Fibroblast of pulmonary artery (primary cell): ENCODE results near the gene CBFA2T3.

Source experiments
- DNase-seq: peaks from one replicate; pipeline ENCODE4 v3.0.0-alpha.2; 2010; ENCODE audit warnings: low read depth
- H3K4me3 ChIP-seq: replicated peaks from 2 replicates; pipeline ENCODE4 v1.5.1; 2011; ENCODE audit warnings: low read depth, mild to moderate bottlenecking, control low read depth, low read length, moderate library complexity
- CTCF ChIP-seq: IDR thresholded peaks from 2 replicates; pipeline ENCODE4 v1.5.1; 2011; ENCODE audit warnings: mild to moderate bottlenecking, control low read depth, low read length, inconsistent platforms; ENCODE audit errors: missing control alignments

CBFA2T3 gene

DNA sequence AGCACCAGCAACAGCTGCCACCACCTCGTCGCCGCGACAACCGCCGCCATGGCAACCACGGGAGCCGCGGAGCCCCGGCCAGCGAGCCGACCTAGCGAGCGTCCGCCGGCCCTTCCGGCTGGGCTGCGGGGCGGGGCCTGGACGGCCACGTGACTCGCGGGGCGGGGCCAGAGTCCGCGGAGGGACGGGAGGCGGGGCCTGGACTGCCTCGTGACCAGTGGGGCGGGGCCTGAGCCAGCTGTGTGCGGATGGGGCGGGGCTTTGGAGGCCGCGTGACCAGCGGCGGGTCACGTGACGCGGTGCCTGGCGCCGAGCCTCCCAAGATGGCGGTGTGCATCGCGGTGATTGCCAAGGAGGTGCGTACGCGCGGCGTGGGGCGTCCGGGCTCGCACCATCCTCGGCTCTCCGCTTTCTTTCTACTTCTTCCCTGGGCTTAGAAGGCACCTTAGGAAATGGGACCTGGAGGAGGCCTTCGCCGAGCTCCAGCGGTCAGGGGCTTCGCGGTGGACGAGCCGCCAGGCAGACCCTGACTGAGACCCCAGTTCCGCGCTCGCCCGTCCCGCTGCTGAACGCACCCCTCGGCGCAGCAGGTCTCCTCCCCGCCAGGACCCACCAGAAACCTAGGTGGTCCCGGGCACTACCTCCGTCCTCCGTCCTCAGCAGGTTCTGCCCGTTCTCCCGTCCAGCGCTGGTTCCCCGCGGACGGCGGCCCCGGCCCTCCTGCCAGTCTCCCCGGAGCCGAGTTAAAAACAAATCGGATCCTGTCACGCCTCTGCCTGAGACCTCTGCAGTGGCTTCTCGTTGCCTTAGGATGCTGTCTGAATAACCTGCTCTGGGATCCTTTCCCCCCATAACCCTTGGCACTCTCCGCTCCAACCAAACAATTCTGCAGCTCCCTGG, 119.9 kb downstream of the CBFA2T3 start, which contains the start of the genes GALNS and TRAPPC2L:
Gene GALNS, minus strand, starts transcription at position 120 of the 900 bp plus-strand sequence. Its CDS starts 70 bp downstream, at position 50.
Gene TRAPPC2L, plus strand, starts transcription at position 300 of the 900 bp plus-strand sequence. Its CDS starts 24 bp downstream, at position 324.
- peak; percentile 97 for DNase-seq
- peak within 1 kb of the TSS; percentile 99 for H3K4me3 ChIP-seq
- no peak for TF ChIP-seq CTCF

DNA sequence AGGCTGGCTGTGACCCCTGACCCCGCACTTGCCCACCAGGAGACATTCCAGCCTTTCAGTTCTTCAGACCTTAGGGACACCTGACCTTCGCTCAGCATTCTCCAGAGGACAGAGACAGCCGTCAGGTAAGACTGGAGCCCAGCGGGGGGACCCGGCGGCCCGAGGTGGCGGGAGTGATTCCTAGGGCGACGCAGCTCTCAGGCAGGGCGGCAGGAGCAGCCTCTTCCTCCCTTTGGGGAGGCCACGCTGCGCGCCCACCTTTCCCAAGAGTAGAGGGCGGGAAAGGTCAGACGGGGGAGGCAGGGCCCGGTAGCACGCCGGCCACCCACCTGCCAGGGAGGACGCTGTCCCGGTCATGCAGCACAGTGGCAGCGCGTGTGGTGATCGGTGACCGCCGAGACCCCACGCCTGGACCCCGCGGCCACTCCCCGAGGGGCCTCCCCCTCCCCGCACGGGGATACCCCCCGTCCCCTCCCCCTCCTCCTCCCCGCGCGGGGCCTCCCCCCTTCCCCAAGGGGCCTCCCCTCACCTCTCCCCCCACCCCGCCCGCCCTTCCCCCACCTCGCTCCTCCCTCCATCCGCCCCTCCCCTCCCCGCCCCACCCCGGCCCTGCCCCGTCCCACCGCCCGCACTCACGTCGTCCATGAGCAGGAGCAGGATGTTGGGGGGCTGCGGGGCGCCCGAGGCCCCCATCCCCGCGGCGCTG, 120.7 kb downstream of the CBFA2T3 start:
- H3K4me3 ChIP-seq: peak overlapping the region; percentile 99
- no peak for TF ChIP-seq CTCF
- no peak for DNase-seq

GRCh38 chr16:88855736-88856121, 121.3 kb downstream of the CBFA2T3 start:
- H3K4me3 ChIP-seq: peak overlapping the region; percentile 99
- DNase-seq: no peak
- no peak for TF ChIP-seq CTCF

DNA sequence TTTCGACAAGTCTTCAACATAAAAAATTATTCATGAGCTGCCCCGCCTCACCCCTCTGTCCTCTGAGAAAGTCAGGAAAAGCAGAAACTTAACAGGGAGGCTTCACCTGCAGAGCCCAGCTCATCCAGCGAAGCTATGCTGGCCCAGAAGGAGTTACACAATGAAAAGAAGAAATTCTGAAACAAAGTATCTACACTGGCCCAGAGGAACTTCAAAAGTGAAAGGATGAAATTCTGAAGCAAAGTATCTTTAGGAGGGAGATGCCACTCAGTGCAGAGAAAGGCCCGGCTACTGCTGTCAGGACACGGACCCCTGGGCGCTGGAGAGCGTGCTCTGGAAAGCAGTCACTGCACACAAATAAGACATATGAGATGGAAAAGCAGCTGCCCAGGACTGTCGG, 121.8 kb downstream of the CBFA2T3 start:
- TF ChIP-seq CTCF: no peak
- no peak overlapping the region for H3K4me3 ChIP-seq
- DNase-seq: no peak

DNA sequence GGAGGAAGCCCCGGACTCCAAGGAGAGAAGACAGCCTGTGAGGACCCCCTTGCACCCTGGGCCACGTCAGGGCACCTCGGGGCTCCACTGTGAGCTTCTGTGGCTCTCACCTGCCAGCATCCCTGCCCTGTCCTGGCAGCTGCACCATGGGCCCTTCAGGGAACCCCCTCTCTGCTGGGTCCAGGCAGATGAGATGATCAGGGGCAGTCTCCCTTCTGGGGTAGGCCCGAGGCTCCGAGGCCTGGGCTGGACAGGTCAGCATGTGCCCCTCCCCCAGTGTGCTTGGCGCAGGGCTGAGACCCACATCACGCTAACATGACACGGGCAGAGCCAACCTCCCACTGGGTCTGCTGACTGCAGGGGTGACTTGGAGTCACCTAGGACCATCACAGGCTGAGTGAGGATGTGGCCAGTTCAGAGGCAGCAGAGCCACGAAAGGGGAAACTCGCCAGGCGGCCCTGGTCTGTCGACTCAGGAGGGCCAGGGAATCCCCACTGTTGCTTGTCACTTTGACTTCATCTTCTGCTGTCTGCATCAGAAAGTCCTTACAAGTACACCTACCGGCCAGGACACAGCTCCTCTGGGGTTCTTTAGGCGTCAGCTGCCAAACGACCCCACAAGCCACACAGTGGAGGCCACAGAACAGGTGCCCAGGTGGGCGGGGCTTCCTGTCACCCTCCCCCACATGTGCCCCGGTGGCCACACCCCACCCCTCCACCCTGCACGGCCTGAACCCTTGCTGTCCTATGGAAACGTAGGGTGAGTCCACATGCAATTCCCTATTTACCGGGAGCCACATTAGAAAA, 122.5 kb downstream of the CBFA2T3 start:
- H3K4me3 ChIP-seq: no peak overlapping the region
- no peak for DNase-seq
- no peak for TF ChIP-seq CTCF

DNA sequence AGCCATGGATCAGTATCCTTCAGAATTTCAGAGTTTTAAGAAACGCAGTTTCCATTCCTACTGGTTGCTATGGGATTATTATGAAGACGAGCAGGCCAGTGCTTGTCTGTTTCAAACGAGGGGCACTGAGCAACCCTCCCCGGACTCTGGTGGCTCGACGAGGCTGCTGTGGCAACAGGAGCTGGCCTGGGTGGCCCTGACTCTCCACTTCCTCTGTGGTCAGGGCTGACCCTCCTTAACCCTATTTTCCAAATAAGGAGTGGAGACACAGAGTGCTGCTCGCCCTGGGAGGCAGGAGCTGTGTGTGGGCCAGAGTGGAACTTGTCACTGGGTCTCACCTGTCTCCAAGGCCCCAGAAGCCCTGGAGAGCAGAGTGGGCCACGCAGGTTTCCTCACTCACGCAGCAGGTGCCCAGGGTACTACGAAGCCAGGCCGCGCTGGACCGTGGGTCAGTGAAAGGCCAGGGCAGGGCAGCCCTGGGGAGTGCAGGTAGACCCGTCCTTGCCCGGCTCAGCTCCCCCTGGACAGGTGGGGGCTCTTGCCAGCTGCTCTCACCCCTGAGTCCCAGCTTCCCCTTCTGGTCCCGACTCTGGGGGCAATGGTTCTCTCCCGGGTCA, 123.6 kb downstream of the CBFA2T3 start:
- DNase-seq: no peak
- no peak overlapping the region for H3K4me3 ChIP-seq
- no peak for TF ChIP-seq CTCF
